Left lobe of liver (tissue), 2 donors: ENCODE results near the gene RUNX1. TPM values are rescaled to one million over a fixed set of nuclear protein-coding genes. Genes with fewer than 3 reads are reported as not detected.
"Not testable (repeated sequence)": the region's sequence is repeated elsewhere in the genome, so short reads cannot be mapped to it uniquely, and the experiment has no call there.

ENCODE experiments used
- ATAC-seq: fragments of 200-7000 bp; cut with Tn5 transposase; one replicate; pipeline ENCODE4 v1.9.1; 2020; ENCODE audit warnings: mild to moderate bottlenecking, moderate library complexity
- DNase-seq: peaks from one replicate; pipeline ENCODE4 v3.0.0-alpha.2; 2020; ENCODE audit warnings: low spot score
- total RNA-seq: library from RNA; stranded (reverse); gene quantifications from one replicate; pipeline ENCODE4 v1.2.1, GENCODE V29; 2021
- donor health status: DM: no; HTN: no; CAD: no; lungs with moderate emphysema.
- donor health status: DM: no; HTN: yes; CAD: no.

Gene RUNX1
- total RNA-seq, 1 donor from 2014 or later: 4.3 TPM

DNA sequence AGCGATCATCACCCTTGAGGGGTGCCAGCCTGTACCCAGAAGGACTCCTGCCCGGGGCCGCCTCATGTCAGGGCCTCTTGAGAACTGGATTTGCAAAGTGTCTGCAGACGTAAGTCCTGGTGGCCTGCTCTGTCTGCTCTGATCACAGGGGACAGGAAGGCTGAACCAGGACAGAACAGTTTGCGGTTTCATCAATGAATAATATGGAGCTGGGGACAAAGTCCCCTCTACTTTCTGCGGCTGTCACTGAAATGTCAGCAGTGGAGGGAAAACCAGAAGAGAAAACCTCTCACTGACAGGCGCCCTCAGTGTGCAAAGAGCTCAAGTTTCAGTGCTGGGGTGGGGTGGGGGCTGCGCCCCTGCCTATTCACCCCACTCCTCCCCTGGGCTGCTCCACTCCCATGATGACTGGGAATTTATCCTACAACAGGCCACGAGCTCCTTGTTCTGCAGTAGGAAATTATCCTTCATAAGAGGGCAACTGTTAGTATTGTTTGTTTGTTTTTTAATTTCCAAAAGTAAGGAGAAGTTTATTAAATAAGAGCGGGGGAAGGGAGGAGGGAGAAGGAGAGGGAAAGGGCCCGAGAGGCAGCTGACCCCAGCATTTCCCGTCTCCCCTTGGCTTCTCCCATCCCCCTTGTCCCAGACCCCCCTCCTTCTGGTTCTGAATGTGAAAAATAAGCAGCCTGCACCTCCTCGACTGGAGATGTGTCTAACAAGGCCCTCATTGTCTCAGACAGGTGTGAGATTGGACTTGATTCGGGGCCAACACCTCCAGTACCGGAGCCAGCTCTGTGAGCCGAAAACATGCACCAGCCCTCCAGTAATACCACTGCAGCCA lies 231.1 kb downstream of the RUNX1 start:
- DNase-seq: no peak
- peak; percentile 84 for ATAC-seq

DNA sequence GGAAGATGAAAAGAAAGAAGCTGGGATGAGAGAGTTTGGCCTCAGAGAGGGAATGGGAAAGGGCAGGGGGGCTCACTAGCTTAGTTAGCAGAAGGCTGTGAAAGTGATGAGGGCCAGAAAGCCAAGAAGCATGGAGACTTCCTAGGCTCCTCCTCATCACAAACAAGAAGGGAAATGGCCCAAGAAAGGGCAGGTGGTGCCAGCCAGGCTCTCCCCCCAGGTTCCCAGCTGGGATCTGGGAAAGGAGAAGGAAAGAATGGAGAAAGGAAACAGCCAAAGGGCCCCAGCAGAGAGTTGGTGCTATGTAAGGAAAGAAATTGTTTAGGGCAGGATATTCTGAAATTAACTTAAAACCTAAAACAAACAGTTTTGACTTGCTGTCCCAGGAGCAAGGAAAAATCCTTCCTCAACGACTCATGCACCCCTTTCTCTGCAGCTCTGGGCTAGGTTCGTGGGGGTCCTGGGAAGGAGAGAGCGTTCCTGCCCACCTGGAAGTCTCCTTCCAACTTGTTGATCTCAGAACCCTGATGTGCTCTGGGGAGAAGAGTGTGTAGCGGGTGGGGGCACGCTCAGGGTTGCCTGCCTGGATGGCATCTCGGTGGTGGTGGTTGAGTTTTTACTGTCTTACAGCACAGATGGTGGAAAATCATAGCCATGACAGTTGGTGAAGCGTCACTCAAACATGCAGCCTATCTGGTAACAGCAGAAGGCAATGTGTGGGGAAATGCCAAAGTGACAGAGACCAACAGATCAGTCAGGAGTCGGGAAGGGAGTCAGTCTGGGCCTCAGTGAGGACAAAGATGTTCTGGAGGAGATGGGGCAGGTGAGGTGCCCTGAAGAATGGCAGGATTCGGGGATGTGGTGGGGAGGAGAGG lies 233.0 kb downstream of the RUNX1 start:
- no peak for ATAC-seq
- no peak for DNase-seq

DNA sequence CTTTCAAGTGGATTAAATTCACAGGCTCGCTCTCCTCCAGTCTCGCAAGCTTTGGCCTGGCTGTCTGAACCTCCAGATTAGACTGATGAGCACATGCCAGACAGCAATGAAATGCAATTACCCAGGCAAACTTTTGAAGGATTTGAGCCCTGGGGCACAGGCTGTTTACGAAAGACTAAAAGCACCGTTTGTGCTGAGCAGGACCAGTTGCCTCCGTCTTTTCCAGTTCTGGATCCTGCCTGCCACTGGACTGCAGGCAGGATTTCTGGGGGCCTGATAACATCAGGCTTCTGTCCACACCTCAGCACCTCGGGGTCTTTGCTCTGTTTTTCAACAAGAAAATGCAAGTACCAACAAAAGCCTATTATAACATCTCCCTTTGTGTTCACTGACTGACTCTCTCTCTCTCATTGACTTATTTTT lies 234.6 kb downstream of the RUNX1 start:
- DNase-seq (no peak), ATAC-seq (no peak)

DNA sequence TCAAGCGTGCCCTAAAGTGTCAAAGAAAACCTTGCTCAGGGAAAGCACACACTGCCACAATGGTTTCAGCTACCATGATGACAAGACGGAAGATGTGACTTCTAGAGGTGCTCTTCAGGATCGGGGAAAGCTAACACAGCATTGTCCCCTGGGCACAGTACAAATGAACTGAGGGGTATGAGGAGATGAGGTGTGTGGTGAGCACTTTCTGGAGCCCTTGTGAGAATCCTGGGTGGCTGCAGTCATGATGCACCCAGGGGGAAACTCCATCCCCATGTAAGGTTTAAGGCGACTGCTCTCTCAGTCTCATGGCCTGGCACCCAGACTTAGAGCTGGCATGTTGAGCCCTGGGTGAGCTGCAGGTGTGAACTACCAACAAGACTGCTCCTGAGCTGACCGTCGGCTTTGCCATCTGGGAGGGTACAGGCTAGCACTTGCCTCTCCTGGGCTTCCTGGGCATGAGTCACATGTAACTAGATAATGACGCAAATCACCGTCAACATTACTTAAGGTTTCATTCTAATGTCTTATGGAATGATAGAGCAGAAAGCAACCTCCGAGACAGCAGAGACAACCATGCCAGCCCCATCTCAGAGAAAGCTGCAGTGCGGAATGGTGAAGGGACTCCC lies 235.7 kb downstream of the RUNX1 start:
- DNase-seq (no peak), ATAC-seq (no peak)

DNA sequence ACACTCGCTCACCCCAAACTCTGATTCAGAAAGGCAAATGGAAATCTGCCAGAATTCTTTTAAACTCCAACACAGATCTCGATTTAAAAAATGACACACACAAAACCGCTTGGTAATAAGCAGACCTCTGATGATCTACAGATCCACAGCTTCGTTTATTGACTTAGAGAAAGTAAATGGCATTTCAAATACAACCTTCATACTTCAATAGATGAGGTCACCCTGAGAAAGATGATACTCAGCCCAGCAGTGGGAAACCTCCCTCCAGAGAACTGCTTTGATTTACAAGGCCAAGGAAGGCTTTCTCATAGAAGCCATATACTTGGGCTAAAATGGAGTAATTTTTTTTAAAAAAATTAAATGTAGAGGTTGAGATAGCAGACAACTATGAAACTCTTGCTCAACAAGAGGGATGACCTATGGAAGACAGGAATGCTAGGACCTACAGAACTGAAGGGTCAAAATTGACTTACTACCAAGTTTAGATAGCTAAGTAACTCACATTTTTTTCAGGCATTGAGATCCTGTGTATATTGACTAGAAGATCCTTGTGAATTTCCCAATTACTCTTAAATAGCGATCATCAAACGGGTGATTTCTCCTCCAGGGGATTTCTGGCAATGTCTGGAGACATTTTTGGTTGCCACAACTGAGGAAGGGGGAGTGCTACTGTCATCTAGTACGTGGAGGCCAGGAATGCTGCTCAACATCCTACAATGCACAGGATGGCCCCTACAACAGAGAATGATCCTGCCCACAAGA lies 236.4 kb downstream of the RUNX1 start:
- ATAC-seq (no peak), DNase-seq (no peak)

DNA sequence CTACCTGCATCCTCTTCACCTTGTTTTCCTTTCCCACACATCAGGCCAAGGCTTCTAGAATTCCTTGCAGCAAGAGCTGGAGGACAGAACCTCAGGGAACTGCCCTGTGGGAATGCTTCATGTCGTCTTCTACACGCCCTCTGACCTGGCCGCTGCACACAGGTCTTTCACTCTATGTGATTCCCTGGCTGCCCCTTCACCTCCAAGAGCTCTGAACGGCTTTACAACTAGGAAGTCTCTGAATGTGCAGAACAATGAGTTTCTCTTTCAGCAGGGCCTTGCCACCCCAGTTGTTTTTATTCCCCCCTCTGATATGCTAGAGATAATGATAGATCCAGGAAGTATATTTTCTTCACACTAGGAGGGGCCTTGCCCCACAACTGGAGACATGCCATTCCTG lies 237.7 kb downstream of the RUNX1 start:
- ATAC-seq (no peak), DNase-seq (no peak)

DNA sequence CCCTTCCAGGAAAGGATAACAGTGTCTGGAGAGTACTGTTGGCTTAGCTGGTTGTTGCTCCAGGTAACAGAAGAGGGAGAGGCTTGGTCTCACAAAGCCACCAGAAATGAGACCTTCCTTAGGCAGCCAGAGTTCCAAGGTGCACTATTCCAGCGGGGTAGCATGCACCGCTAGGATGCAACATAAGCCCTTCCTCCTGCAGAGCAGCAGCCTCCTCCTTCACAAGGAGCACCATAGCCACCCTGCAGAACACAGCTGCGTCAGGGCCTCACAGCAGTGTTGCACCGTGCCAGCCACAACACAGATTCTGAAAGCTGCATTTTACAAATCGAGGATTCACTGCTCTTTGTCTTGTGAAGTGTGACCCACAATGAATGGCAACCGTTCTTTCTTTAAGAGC lies 238.3 kb downstream of the RUNX1 start:
- DNase-seq (no peak), ATAC-seq (no peak)

DNA sequence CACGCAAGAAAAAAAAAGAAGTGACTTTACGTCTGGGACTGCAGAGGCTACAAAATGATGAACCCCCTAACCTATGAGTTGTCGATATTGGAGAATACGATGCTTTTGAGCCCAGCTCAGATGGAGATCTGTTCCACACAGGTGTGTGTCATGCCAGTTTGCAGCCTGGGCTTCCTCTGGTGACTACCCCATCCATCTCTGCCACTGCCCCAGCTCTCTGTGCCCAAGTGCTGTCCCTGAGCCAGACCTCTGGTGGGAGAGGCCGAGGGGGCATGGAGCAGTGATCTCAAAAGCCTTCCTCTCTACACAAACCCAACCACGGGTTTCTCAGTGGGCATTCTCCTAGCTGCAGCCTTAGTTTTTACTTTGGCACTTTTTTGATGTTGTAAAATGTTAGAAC lies 239.3 kb downstream of the RUNX1 start:
- no peak for ATAC-seq

DNA sequence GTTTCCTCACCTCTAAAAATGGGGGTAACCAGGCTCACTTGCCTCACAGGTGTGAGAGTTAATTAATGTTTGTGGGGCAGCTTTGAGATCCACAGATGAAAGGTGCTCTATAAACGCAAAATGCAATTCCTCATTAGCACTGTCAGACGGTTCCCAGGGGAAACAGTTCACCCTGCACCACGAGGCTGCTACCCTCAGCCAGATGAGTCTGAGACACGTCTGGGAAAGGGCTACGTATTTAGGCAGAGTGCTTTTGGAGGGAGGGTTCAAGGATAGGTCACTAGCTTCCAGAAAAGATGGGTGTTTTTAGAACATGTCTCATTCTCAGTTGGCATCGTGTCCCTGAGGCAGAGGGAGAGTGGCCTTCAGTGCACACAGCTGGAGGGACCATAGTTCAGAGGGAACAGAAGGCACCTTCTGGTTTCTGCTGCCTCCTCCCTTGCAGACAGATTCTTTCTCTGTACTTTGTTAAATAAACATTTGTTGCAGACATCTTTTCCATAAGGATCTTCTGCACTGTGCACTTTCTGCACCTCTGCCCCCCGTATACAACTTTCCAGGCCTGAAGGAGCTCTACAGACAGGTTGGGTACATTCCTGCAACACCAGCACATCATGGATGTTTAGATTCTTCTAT lies 240.4 kb downstream of the RUNX1 start:
- ATAC-seq (no peak), DNase-seq (no peak)

More for the DNA sequence above, 239.3 kb downstream of the RUNX1 start:
- DNase-seq: no peak

DNA sequence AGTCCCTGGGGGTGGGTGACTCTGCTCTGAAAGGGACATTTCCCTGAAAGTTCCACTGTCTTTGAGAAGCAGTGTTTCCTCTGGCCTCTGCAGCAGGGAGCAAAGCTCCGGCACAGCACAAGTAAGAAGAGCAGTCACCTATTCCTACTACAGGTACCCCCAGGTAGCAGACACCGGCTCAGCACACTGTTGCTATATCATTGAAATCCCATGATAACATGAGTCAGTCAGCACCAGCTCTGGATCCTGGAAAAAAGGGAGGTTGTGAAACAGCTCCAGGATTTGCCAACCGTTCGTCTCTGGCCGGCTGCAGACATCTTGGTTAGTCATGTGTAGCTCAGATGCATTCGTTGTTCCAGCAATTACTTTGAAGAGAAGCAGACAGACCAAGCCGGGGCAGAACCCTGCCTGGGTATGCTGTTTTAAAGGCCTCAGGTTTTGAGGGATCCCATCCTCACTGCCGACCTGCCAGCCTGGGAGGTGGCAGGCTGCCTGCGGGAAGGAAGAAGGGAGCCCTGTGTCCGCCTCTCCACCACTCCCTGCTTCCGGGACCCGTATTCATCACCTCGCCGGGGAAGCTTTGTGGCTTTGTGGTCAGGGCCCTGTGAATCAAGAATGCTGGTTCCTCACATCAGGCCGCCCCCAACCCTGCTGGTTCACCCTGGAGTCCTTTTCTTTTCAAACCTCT lies 241.1 kb downstream of the RUNX1 start:
- peak; percentile 73 for ATAC-seq
- DNase-seq: no peak

DNA sequence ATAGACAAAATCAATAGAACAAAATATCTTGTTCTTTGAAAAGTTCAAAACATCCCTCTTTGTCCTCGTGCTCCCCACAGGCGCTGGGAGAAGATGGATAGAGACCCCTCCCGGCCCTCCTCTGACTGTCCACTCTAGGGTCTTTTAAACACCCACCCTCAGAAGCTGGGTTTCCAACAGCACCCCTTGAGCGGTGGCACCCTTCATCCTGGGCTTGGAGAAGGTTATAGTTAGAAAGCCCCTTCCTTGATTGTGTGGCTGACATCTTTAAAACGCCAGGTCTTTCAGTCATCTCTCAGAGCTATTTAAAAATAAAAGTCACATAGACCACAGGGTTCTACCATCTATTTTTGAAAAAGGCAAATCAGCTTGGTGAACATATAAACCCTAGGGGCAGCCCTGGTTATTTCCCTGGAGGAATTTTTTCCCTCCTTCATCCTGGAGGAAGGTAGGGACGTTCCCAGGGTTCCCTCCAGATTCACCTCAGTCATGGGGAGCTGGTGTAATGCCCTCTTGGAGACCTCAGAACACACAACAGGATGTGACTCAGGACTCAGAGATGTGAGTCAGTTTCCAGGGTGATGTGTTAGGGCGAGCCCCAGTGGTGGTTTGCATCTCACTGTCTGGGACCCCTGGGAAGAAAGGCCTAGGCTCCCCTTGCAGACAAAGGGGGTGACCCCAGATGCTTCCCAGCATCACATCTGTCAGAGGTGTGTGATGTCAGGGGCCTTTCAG lies 241.8 kb downstream of the RUNX1 start:
- ATAC-seq: peak; percentile 22
- no peak for DNase-seq

DNA sequence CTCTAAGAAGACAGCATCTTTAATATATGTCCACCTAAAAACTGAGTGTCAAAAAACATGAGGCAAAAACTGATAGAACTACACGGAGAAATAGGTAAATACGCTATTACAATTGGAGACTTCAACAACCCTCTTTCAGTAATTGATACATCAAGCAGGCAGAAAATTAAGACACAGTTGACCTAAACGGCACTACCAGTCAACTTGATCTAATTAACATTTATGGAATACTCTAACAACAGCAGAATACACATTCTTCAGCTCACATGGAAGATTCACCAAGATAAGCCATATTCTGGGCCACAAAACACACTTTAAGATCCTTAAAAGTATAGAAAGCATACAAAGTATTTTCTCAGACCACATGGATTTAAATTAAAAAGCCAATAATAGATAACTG lies 242.7 kb downstream of the RUNX1 start:
- no peak for DNase-seq
- no peak for ATAC-seq

DNA sequence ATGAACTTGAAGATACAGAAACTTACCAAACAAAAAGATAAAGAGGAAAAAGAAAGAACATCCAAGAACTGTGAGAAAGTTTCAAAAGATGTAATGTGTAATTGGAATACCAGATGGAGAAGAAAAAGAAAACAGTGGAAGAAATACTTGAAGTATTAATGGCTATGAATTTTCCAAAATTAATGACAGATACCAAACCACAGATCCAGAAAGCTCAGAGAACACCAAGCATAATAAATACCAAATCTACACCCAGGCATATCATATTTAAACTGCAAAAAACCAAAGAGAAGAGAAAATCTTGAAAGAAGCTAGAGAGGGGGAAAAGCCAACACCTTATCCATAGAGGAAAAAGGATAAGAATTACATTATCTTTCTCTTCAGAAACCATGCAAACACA lies 243.9 kb downstream of the RUNX1 start:
- ATAC-seq: no peak
- DNase-seq: no peak

DNA sequence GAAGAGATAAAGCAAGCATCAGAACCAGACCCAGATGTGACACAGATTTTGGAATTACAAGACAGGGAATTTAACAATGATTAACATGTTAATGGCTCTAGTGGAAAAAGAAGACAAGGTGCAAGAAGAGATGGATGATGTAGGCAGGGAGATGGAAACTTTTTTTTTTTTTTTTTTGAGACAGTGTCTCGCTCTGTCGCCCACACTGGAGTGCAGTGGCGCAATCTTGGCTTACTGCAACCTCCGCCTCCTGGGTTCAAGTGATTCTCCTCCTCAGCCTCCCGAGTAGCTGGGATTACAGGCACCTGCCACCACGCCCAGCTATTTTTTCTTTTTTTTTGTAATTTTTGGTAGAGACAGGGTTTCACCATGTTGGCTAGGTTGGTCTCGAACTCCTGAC lies 244.5 kb downstream of the RUNX1 start:
- DNase-seq, ATAC-seq: not testable (repeated sequence)

DNA sequence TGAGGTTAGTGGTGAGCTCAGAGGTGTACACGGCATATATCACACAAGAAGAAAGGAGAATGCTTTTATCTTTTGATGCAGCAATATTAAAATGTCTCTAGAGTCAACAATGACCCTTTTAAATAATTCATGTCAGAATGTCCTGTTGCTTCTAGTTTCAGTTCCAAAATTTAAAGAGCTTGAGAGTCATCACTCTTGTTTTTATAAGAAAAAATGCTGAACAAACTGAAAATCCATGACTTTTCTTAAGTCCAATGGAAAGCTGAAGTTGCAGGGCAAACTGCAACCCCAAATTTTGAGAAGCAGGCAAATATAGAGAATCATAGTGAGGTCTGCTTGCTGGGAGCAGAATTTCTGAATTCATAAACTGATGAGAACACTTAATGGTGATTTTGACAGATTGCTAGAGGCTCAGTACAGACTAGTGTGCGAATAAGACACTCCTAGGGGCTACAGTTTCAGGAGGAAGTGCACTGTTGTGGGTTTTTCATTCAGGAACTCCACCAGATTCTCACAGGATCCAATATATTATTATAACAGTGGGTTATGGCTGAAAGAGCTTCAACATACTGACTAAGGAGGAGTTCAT lies 245.2 kb downstream of the RUNX1 start:
- DNase-seq: no peak
- no peak for ATAC-seq

DNA sequence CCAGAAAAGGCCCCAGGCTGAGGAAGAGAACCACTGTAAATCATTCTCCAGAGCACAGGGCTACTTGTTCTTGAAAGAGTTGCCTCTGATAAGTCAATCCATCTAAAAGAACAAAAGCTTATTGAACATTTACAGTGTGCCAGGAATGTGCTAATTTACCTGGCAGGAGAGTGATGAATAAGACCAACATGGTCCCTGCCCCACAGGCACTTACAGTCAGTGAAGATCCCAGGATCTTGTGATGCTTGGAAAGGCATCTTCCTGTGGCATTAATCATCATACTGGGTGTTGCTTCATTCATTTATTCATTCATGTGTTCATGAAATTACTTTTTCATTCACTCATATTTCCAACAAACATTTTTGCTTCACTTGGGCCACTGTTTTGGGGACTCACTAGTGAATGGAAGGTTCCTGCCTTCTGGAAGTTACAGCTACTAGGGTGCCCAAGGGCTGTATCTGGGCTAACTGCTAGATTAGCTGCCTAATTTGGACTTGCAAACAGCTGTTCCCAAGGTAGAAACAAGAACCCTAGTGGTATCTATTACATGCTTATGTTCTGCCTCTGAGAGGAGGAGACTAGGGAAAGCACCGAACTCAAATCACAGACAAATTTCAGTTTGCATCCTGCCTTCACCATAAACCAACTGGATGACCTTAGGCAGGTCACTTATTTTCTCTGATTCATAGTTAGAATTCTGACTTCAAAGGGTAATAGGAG lies 246.8 kb downstream of the RUNX1 start:
- ATAC-seq: no peak

DNA sequence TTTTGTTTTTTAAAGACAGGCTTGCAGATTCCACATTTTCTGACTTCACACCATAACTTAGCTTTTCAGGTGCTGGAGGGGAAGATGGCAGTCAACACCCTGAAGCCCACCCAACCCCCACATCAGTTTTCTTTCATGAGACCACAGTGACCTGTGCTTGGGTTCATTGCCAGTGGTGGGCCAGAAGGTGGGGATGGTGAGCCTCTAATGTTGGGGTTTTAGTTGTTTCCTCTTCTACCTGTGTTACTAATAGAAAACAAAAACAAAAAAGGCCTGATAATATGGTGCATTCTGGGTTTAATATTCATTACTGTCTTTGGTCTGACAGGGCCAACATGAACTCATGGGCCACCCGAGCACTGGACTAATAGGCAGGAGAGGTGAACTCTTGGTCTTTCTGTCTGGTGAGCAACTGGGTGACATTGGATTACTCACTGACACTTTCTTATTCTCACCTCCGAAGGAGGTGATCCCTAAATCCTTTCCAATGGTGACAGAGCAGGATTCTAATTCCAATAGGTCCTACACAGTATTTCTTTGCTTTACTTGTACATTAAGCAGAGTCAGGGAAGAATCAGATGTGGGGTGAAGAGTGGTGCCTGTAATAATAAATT lies 247.5 kb downstream of the RUNX1 start:
- ATAC-seq (peak; percentile 12), DNase-seq (no peak)

More for the DNA sequence above, 246.8 kb downstream of the RUNX1 start:
- DNase-seq: no peak
